Measurements from ENCODE around the gene STARD3NL. TPM values are rescaled to one million over a fixed set of nuclear protein-coding genes. Genes with fewer than 3 reads are reported as not detected.

The STARD3NL gene
- total RNA-seq, 4 donors from 2014 or later: 29.2 to 56.1 (median 48.4) TPM

GRCh38 chr7:38186593-38187314 is 8.7 kb downstream of the STARD3NL start:
- Histone ChIP-seq H3K9me3 (peaks cover 0 to 8% (median 2%) of the 10 kb centered on the region in 4 donors), H3K4me3 (no peak overlapping the region), H3K36me3 (no peaks in the 10 kb centered on the region), H3K27me3 (no peaks in the 10 kb centered on the region), H3K27ac (replicated peaks in 1 of 4) (no peak overlapping the region), H3K4me1 (peaks cover 18 to 63% (median 60%) of the 10 kb centered on the region in 4 donors)
- DNase-seq (ENCODE audit: extremely low spot score): no peak
- intact Hi-C loops (cut with DNase I): loop anchor here (5.0 kb wide), 1 partner anchor 36 kb away; no protein-coding TSS in a partner anchor
- WGBS: 84% methylated on average over 4 of the region's 4 CpGs
- no peak for TF ChIP-seq CTCF (IDR thresholded peaks at IDR 0.05)
- TF ChIP-seq POLR2AphosphoS5 (IDR thresholded peaks at IDR 0.05): no peak
- TF ChIP-seq POLR2A (IDR thresholded peaks at IDR 0.05; ENCODE audit: low read depth): no peak
- TF ChIP-seq EP300 (IDR thresholded peaks at IDR 0.05): no peak

- Histone ChIP-seq H3K4me1 (peaks cover 13 to 51% (median 49%) of the 10 kb centered on the region in 4 donors), H3K9me3 (peaks cover 0 to 18% (median 5%) of the 10 kb centered on the region in 4 donors), H3K4me3 (no peak overlapping the region), H3K27ac (replicated peaks in 1 of 4) (no peak overlapping the region), H3K36me3 (no peaks in the 10 kb centered on the region), H3K27me3 (no peaks in the 10 kb centered on the region)
- no peak for DNase-seq (ENCODE audit: extremely low spot score)
- WGBS: 78% methylated on average over 7 of the region's 7 CpGs
- TF ChIP-seq POLR2A (IDR thresholded peaks at IDR 0.05; ENCODE audit: low read depth) (no peak), EP300 (IDR thresholded peaks at IDR 0.05) (no peak)
- intact Hi-C loops (cut with DNase I): loop anchor here (5.0 kb wide), 1 partner anchor 34 kb away; no protein-coding TSS in a partner anchor
These were observed 9.9 kb downstream of the STARD3NL start for GRCh38 chr7:38187794-38188440.

GRCh38 chr7:38189231-38189938 is 11.3 kb downstream of the STARD3NL start:
- Histone ChIP-seq H3K36me3 (no peaks in the 10 kb centered on the region), H3K4me3 (no peak overlapping the region), H3K27ac (replicated peaks in 1 of 4) (no peak overlapping the region), H3K27me3 (no peaks in the 10 kb centered on the region), H3K4me1 (peaks cover 13 to 38% (median 36%) of the 10 kb centered on the region in 4 donors), H3K9me3 (peaks cover 0 to 19% (median 5%) of the 10 kb centered on the region in 4 donors)
- TF ChIP-seq POLR2AphosphoS5 (IDR thresholded peaks at IDR 0.05) (no peak), EP300 (IDR thresholded peaks at IDR 0.05) (no peak)
- no peak for DNase-seq (ENCODE audit: extremely low spot score)
- 74% methylated on average over 4 of the region's 4 CpGs for WGBS
- intact Hi-C loops (cut with DNase I): loop anchor here (5.0 kb wide), 1 partner anchor 33 kb away; no protein-coding TSS in a partner anchor

GRCh38 chr7:38190011-38190410 is 12.0 kb downstream of the STARD3NL start:
- Histone ChIP-seq H3K27ac (replicated peaks in 1 of 4) (no peak overlapping the region), H3K36me3 (no peaks in the 10 kb centered on the region), H3K9me3 (peaks cover 0 to 19% (median 5%) of the 10 kb centered on the region in 4 donors), H3K4me1 (peaks cover 12 to 36% (median 35%) of the 10 kb centered on the region in 4 donors), H3K27me3 (no peaks in the 10 kb centered on the region), H3K4me3 (no peak overlapping the region)
- TF ChIP-seq POLR2AphosphoS5 (IDR thresholded peaks at IDR 0.05) (no peak), EP300 (IDR thresholded peaks at IDR 0.05) (no peak), POLR2A (IDR thresholded peaks at IDR 0.05; ENCODE audit: low read depth) (no peak), CTCF (IDR thresholded peaks at IDR 0.05) (no peak)
- DNase-seq (ENCODE audit: extremely low spot score): no peak
- intact Hi-C loops (cut with DNase I): no loop called here

GRCh38 chr7:38191791-38192190 is 13.7 kb downstream of the STARD3NL start:
- no peak for TF ChIP-seq POLR2AphosphoS5 (IDR thresholded peaks at IDR 0.05)
- no peak for TF ChIP-seq POLR2A (IDR thresholded peaks at IDR 0.05; ENCODE audit: low read depth)
- no peak for TF ChIP-seq CTCF (IDR thresholded peaks at IDR 0.05)
- no peak for TF ChIP-seq EP300 (IDR thresholded peaks at IDR 0.05)
- Histone ChIP-seq H3K27me3 (no peaks in the 10 kb centered on the region), H3K36me3 (no peaks in the 10 kb centered on the region), H3K4me1 (peaks cover 8 to 38% (median 34%) of the 10 kb centered on the region in 4 donors), H3K9me3 (peaks cover 0 to 19% (median 5%) of the 10 kb centered on the region in 4 donors), H3K4me3 (no peak overlapping the region), H3K27ac (replicated peaks in 1 of 4) (no peak overlapping the region)
- intact Hi-C loops (cut with DNase I): no loop called here
- no peak for DNase-seq (ENCODE audit: extremely low spot score)
- WGBS: 100% methylated on average over 1 of the region's 1 CpG
